K562 (cell line): Measurements from ENCODE around the gene WASF3. TPM values are rescaled to one million over a fixed set of nuclear protein-coding genes. Genes with fewer than 3 reads are reported as not detected.

ENCODE experiments used
- ATAC-seq: fragments of 200-7000 bp; cut with Tn5 transposase; 3 replicates; pipeline ENCODE4 v1.9.1; 2020; ENCODE audit warnings: moderate library complexity
- BruUV-seq: library from RNA; stranded (reverse); fragments of 400-500 nt; replicated peaks from 2 replicates; lab custom pipeline; 2021; lab: Mats Ljungman, UMichigan
- CTCF ChIA-PET: fragments of 300-600 bp; formaldehyde crosslinking; extraction: SDS; loops from one replicate; lab custom pipeline; 2021; ENCODE audit warnings: low intra/inter-chr PET ratio; lab: Yijun Ruan, JAX
- POLR2A ChIA-PET: fragments of 300-600, 350-650 bp; sonication (Branson Sonifier 250); formaldehyde crosslinking; extraction: SDS; loops from one replicate; lab custom pipeline; 2021; ENCODE audit warnings: antibody characterized with exemption, inconsistent platforms; lab: Yijun Ruan, JAX
- DNase-seq, 4 experiments: peaks; one replicate each; pipeline versions ENCODE4 v3.0.0 to v3.0.0-alpha.2; 2011 to 2018; ENCODE audit warnings: low spot score in 3 of 4, mixed read lengths in 3 of 4; ENCODE audit errors: extremely low read depth in 1 of 4
- FAIRE-seq: peaks from 2 replicates; lab custom pipeline; 2011; peaks lifted over from hg19 to GRCh38; lab: Jason Lieb, UNC
- H2AFZ ChIP-seq: 2 replicates; pipeline ENCODE4 v1.6.0; 2011; ENCODE audit warnings: low read depth, low read length, control low read depth, inconsistent platforms
- H3K27ac ChIP-seq: fragments of 200-600 bp; 3 replicates; pipeline ENCODE4 v1.8.0; 2011; ENCODE audit warnings: low read depth, mild to moderate bottlenecking, control low read depth, inconsistent platforms, low read length, moderate library complexity, mixed read lengths; ENCODE audit errors: extremely low read depth
- H3K27me3 ChIP-seq, 2 experiments: fragments of 300-600 bp in 1 of 2; 2 replicates in 1 of 2; 3 replicates in 1 of 2; pipeline versions ENCODE4 v1.6.0 to v1.8.0; 2011; ENCODE audit warnings: inconsistent platforms in 2 of 2, low read length in 2 of 2, mild to moderate bottlenecking in 1 of 2, mixed read lengths in 1 of 2, moderate library complexity in 1 of 2; ENCODE audit not compliant: control insufficient read depth in 2 of 2, insufficient read depth in 2 of 2
- H3K36me3 ChIP-seq: fragments of 300-600 bp; 3 replicates; pipeline ENCODE4 v1.8.0; 2011; ENCODE audit warnings: mild to moderate bottlenecking, low read length, inconsistent platforms; ENCODE audit not compliant: control insufficient read depth, insufficient read depth
- H3K4me1 ChIP-seq, 2 experiments: fragments of 200-600 bp in 1 of 2; replicated peaks in 1 of 2; 2 replicates in 1 of 2; 3 replicates in 1 of 2; pipeline versions ENCODE4 v1.5.1 to v1.8.0; 2011; ENCODE audit warnings: inconsistent platforms in 2 of 2, low read length in 2 of 2, mild to moderate bottlenecking in 1 of 2, mixed read lengths in 1 of 2, moderate library complexity in 1 of 2; ENCODE audit not compliant: control insufficient read depth in 2 of 2, insufficient read depth in 2 of 2
- H3K4me2 ChIP-seq: 2 replicates; pipeline ENCODE4 v1.6.1; 2011; ENCODE audit warnings: low read length, control low read depth, inconsistent platforms, mixed read lengths; ENCODE audit not compliant: insufficient read depth
- H3K4me3 ChIP-seq: fragments of 200-600 bp; sonication (generic), shearing (Covaris generic); 2 replicates; pipeline ENCODE4 v1.5.1; 2016; ENCODE audit warnings: control low read depth, inconsistent platforms
- H3K79me2 ChIP-seq: fragments of 200-600 bp; 3 replicates; pipeline ENCODE4 v1.8.0; 2011; ENCODE audit warnings: low read length, inconsistent platforms; ENCODE audit not compliant: control insufficient read depth, insufficient read depth
- H3K9ac ChIP-seq, 2 experiments: 2 replicates each; pipeline versions ENCODE4 v1.6.0 to v1.6.1; 2011; ENCODE audit warnings: low read depth in 2 of 2, low read length in 2 of 2, control low read depth in 1 of 2, inconsistent platforms in 1 of 2, mild to moderate bottlenecking in 1 of 2, mixed read lengths in 1 of 2; ENCODE audit not compliant: insufficient read depth in 1 of 2
- H3K9me1 ChIP-seq: one replicate; pipeline ENCODE4 v1.6.0; 2011; ENCODE audit warnings: inconsistent platforms, mild to moderate bottlenecking, low read length, moderate library complexity; ENCODE audit not compliant: control insufficient read depth, insufficient read depth
- H3K9me3 ChIP-seq: replicated peaks from 2 replicates; pipeline ENCODE4 v1.5.1; 2011; ENCODE audit warnings: low read depth, low read length, inconsistent platforms; ENCODE audit not compliant: control insufficient read depth, insufficient read depth
- H4K20me1 ChIP-seq: replicated peaks from 2 replicates; pipeline ENCODE4 v1.6.1; 2011; ENCODE audit warnings: low read length, inconsistent platforms, mixed read lengths; ENCODE audit not compliant: control insufficient read depth, insufficient read depth
- EP300 ChIP-seq: IDR thresholded peaks from 2 replicates; pipeline ENCODE4 v1.6.1; 2012; ENCODE audit warnings: low read length, improper control_type of control experiment
- ILK ChIP-seq: fragments of 450-650 bp; IDR thresholded peaks from 2 replicates; pipeline ENCODE4 v1.6.1; 2016; ENCODE audit warnings: missing genetic modification characterization, low read depth, mild to moderate bottlenecking, missing compliant biosample characterization, moderate library complexity, borderline replicate concordance
- KDM2B ChIP-seq: fragments of 250-450 bp; sonication (Bioruptor Pico); IDR thresholded peaks from 2 replicates; pipeline ENCODE4 v1.8.0; 2021; ENCODE audit warnings: mild to moderate bottlenecking, moderate library complexity
- KDM4B ChIP-seq, 2 experiments: fragments of 450-650 bp in 1 of 2; sonication (generic) in 1 of 2; IDR thresholded peaks; 2 replicates each; pipeline ENCODE4 v1.6.1; 2016 to 2017; ENCODE audit warnings: borderline replicate concordance in 2 of 2, antibody characterized with exemption in 1 of 2, low read depth in 1 of 2, mild to moderate bottlenecking in 1 of 2
- MITF ChIP-seq: IDR thresholded peaks from 2 replicates; pipeline ENCODE4 v1.6.1; 2014; ENCODE audit warnings: antibody characterized with exemption
- SMARCB1 ChIP-seq: IDR thresholded peaks from 2 replicates; pipeline ENCODE4 v1.6.1; 2011; ENCODE audit warnings: improper control_type of control experiment, low read depth; ENCODE audit not compliant: insufficient read length
- SMARCE1 ChIP-seq: fragments of 450-650 bp; IDR thresholded peaks from 2 replicates; pipeline ENCODE4 v1.7.1; 2016; ENCODE audit warnings: mild to moderate bottlenecking
- ZBTB11 ChIP-seq, 3 experiments: fragments of 200-800 bp in 1 of 3; fragments of 250-450 bp in 1 of 3; fragments of 450-650 bp in 1 of 3; sonication (Bioruptor Pico) in 1 of 3; sonication (Bioruptor generic) in 1 of 3; formaldehyde crosslinking in 1 of 3; IDR thresholded peaks; 2 replicates each; pipeline versions ENCODE4 v1.6.1 to v1.8.0; 2016 to 2022; ENCODE audit warnings: mild to moderate bottlenecking in 2 of 3, missing genetic modification characterization in 2 of 3, missing compliant biosample characterization in 1 of 3, moderate library complexity in 1 of 3
- ZKSCAN3 ChIP-seq: fragments of 250-450 bp; sonication (Bioruptor Pico); IDR thresholded peaks from 2 replicates; pipeline ENCODE4 v1.4.0; 2020
- ZNF511 ChIP-seq: sonication (generic); formaldehyde crosslinking; IDR thresholded peaks from 2 replicates; pipeline ENCODE4 v1.8.0; 2022; ENCODE audit warnings: mild to moderate bottlenecking, missing genetic modification reagents
- WGBS: fragments of 100-300 bp; shearing (Covaris generic); methylation state at CpG from one replicate; pipeline ENCODE4 v1.1.6; 2016; ENCODE audit warnings: low coverage, mixed read lengths; ENCODE audit not compliant: insufficient coverage; ENCODE audit errors: missing lambda C conversion rate; 5-methylcytosine and 5-hydroxymethylcytosine counted together
- in situ Hi-C: fragments of 300-500 bp; cut with MboI; formaldehyde crosslinking; loops from 4 replicates; pipeline ENCODE4 v1.15.0; 2018; ENCODE audit warnings: inconsistent platforms, mixed read lengths
- intact Hi-C: fragments of 100-400 bp; cut with micrococcal nuclease; formaldehyde crosslinking; loops from 2 replicates; pipeline ENCODE4 v1.14.2; 2022
- polyA plus RNA-seq, 8 experiments: library from polyadenylated mRNA; depleted of rRNA in 4 of 8; stranded (reverse) in 5 of 8; unstranded in 3 of 8; fragments of >200 nt; fragmentation: Nextera tagmentation in 2 of 8; fragmentation: Illumina TruSeq in 1 of 8; extraction: Ambion mirVana in 2 of 8; extraction: Trizol in 1 of 8; gene quantifications; 2 replicates each; pipeline versions ENCODE4 v1.2.1 to v1.2.3, GENCODE V29; 2011 to 2014; ENCODE audit warnings: inconsistent platforms in 1 of 8, missing spikeins in 1 of 8
- total RNA-seq, 7 experiments: library from RNA; depleted of rRNA in 6 of 7; stranded (reverse); fragments of >200 nt in 6 of 7; fragmentation: Illumina TruSeq in 2 of 7; extraction: Trizol in 2 of 7; gene quantifications; 2 replicates each; pipeline versions ENCODE4 v1.2.1 to v1.2.3, GENCODE V29; 2011 to 2021; ENCODE audit warnings: low replicate concordance in 1 of 7

WASF3 gene
- total and polyA plus RNA-seq, 9 of the 15 experiments (the other 6 are each of a cell fraction or from before 2014, with no cell fraction given), result 0.04 to 0.43 (median 0.11) TPM

GRCh38 chr13:26682606-26683005, 125.1 kb downstream of the WASF3 start:
- Histone ChIP-seq H3K9me1 (no peaks in the 10 kb centered on the region), H3K4me2 (no peak overlapping the region), H3K9ac (no peak overlapping the region), H4K20me1 (no peaks in the 10 kb centered on the region), H3K79me2 (no peaks in the 10 kb centered on the region), H3K4me3 (no peak overlapping the region), H2AFZ (no peak overlapping the region), H3K36me3 (no peaks in the 10 kb centered on the region), H3K27me3 (peaks cover 0 to 24% of the 10 kb centered on the region in 2 experiments; a peak in 2 of 5 replicates), H3K27ac (no peak overlapping the region), H3K9me3 (no peaks in the 10 kb centered on the region), H3K4me1 (no peaks in the 10 kb centered on the region)
- CTCF ChIA-PET, result no interaction called here
- 0% methylated on average over 11 of the region's 19 CpGs for WGBS
- DNase-seq (no peak), ATAC-seq (no peak), FAIRE-seq (no peak)
- BruUV-seq, result no TSS peak
- POLR2A ChIA-PET, result no interaction called here
- in situ Hi-C loops (no loop called here), intact Hi-C loops (no loop called here)
- TF ChIP-seq SMARCE1 (no peak), KDM2B (CRISPR knock-in tag) (no peak), ILK (tag) (no peak), ZNF511 (CRISPR knock-in tag) (no peak), SMARCB1 (no peak)

- peaks cover 0 to 20% of the 10 kb centered on the region in 2 experiments; a peak in 2 of 5 replicates for H3K27me3 ChIP-seq
- H3K4me3 ChIP-seq, result no peak overlapping the region
- no peaks in the 10 kb centered on the region for H3K36me3 ChIP-seq
- H3K4me2 ChIP-seq, result no peak overlapping the region
- BruUV-seq, result no TSS peak
- 0% methylated on average over 21 of the region's 22 CpGs for WGBS
- DNase-seq, result no peak
- H3K4me1 ChIP-seq, result no peaks in the 10 kb centered on the region
- CTCF ChIA-PET, result no interaction called here
- no peak for FAIRE-seq
- H3K9ac ChIP-seq, result no peak overlapping the region; a peak in 1 of 4 replicates
- H3K9me1 ChIP-seq, result no peaks in the 10 kb centered on the region
- no peak overlapping the region for H2AFZ ChIP-seq
- POLR2A ChIA-PET, result interaction anchor here (0.6 to 1.0 kb wide), 2 partner anchors 11 to 196 kb away, joined by 3 read pairs; no protein-coding TSS in a partner anchor
- in situ Hi-C loops, result no loop called here
- H3K9me3 ChIP-seq, result no peaks in the 10 kb centered on the region
- no peak overlapping the region for H3K27ac ChIP-seq
- H3K79me2 ChIP-seq, result no peaks in the 10 kb centered on the region
- no peak for ATAC-seq
- intact Hi-C loops, result no loop called here
- H4K20me1 ChIP-seq, result no peaks in the 10 kb centered on the region
- TF ChIP-seq KDM4B (IDR thresholded peaks at IDR 0.05; ENCODE audit: borderline replicate concordance in 2 of 2, low read depth in 1 of 2) (no peak), ZKSCAN3 (CRISPR knock-in tag) (no peak), MITF (no peak), ZBTB11 (CRISPR knock-in tag; IDR thresholded peaks at IDR 0.05) (no peak), EP300 (no peak)
Observed at GRCh38 chr13:26685606-26686005, 128.1 kb downstream of the WASF3 start.
